SK-N-SH (cell line): ENCODE data around the gene FHOD3.

Experiments used
- TCF12 ChIP-seq: IDR thresholded peaks from 2 replicates; pipeline ENCODE4 v1.4.0; 2012
- YY1 ChIP-seq: IDR thresholded peaks from 2 replicates; pipeline ENCODE4 v1.4.0; 2012; ENCODE audit warnings: low read depth, mild to moderate bottlenecking

DNA sequence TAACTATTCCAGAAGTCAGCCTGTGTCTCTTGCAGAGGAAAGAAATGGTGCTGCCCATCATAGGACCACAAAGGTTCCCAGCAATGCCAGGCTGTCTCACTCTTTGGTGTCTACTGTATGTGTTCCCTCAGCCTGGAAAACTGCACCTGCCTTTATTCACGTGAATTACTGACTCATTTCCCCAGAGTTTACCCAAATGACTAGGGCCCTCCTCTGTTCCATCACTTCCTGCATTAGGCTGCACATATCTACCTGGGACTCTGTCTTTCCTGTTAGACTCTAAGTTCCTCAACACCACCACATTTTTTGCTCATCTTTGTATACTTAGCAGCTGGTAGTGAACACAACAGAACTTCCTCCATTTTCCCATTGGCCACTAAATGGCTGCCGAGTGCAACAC, 188.3 kb downstream of the FHOD3 start:
- TF ChIP-seq YY1 (no peak), TCF12 (no peak)
